A549 (cell line): ENCODE data around the gene FAM227B.
"Not testable (repeated sequence)": the region's sequence is repeated elsewhere in the genome, so short reads cannot be mapped to it uniquely, and the experiment has no call there.

Experiments used
- EP300 ChIP-seq, 2 experiments: fragments of >200 bp; sonication (Bioruptor Twin); formaldehyde crosslinking; IDR thresholded peaks; 2 replicates in 1 of 2; 3 replicates in 1 of 2; pipeline ENCODE4 v1.6.1; 2016 to 2017
- HOXA7 ChIP-seq: fragments of 250-450 bp; sonication (Bioruptor Pico); IDR thresholded peaks from 2 replicates; pipeline ENCODE4 v1.5.0; 2020; ENCODE audit warnings: mild to moderate bottlenecking, moderate library complexity
- KDM5A ChIP-seq: fragments of 200-600 bp; sonication (generic); IDR thresholded peaks from 2 replicates; pipeline ENCODE4 v1.6.1; 2016; ENCODE audit warnings: antibody characterized with exemption, mild to moderate bottlenecking
- PBX3 ChIP-seq: IDR thresholded peaks from 2 replicates; pipeline ENCODE4 v1.6.1; 2012
- POLR2A ChIP-seq: IDR thresholded peaks from 2 replicates; pipeline ENCODE4 v1.6.1; 2012; ENCODE audit warnings: mild to moderate bottlenecking, low read length
- TF ChIP-seq, protein P1 (sequence below): fragments of >200 bp; sonication (Bioruptor Twin); formaldehyde crosslinking; IDR thresholded peaks from 3 replicates; pipeline ENCODE4 v1.5.1; 2016
- TF ChIP-seq, protein P2 (sequence below): fragments of 200-600 bp; sonication (generic); IDR thresholded peaks from 2 replicates; pipeline ENCODE4 v1.6.1; 2016; ENCODE audit warnings: antibody characterized with exemption, mild to moderate bottlenecking, moderate library complexity

DNA sequence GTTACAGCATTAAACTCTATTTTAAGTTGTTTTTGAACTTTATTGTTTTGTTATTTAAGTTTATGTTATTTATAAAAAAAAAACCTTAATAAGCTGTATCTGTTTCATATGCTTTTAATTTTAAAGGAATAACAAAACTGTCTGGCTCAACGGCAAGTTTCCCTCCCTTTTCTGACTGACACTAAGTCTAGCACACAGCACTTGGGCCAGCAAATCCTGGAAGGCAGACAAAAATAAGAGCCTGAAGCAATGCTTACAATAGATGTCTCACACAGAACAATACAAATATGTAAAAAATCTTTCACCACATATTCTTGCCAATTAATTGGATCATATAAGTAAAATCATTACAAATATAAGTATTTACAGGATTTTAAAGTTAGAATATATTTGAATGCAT lies 135.2 kb downstream of the FAM227B start:
- not testable (repeated sequence) for TF ChIP-seq KDM5A; POLR2A; EP300 (IDR thresholded peaks at IDR 0.05); PBX3; HOXA7 (CRISPR knock-in tag)
- TF ChIP-seq, protein P1, sequence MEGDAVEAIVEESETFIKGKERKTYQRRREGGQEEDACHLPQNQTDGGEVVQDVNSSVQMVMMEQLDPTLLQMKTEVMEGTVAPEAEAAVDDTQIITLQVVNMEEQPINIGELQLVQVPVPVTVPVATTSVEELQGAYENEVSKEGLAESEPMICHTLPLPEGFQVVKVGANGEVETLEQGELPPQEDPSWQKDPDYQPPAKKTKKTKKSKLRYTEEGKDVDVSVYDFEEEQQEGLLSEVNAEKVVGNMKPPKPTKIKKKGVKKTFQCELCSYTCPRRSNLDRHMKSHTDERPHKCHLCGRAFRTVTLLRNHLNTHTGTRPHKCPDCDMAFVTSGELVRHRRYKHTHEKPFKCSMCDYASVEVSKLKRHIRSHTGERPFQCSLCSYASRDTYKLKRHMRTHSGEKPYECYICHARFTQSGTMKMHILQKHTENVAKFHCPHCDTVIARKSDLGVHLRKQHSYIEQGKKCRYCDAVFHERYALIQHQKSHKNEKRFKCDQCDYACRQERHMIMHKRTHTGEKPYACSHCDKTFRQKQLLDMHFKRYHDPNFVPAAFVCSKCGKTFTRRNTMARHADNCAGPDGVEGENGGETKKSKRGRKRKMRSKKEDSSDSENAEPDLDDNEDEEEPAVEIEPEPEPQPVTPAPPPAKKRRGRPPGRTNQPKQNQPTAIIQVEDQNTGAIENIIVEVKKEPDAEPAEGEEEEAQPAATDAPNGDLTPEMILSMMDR: not testable (repeated sequence)
- TF ChIP-seq, protein P2, sequence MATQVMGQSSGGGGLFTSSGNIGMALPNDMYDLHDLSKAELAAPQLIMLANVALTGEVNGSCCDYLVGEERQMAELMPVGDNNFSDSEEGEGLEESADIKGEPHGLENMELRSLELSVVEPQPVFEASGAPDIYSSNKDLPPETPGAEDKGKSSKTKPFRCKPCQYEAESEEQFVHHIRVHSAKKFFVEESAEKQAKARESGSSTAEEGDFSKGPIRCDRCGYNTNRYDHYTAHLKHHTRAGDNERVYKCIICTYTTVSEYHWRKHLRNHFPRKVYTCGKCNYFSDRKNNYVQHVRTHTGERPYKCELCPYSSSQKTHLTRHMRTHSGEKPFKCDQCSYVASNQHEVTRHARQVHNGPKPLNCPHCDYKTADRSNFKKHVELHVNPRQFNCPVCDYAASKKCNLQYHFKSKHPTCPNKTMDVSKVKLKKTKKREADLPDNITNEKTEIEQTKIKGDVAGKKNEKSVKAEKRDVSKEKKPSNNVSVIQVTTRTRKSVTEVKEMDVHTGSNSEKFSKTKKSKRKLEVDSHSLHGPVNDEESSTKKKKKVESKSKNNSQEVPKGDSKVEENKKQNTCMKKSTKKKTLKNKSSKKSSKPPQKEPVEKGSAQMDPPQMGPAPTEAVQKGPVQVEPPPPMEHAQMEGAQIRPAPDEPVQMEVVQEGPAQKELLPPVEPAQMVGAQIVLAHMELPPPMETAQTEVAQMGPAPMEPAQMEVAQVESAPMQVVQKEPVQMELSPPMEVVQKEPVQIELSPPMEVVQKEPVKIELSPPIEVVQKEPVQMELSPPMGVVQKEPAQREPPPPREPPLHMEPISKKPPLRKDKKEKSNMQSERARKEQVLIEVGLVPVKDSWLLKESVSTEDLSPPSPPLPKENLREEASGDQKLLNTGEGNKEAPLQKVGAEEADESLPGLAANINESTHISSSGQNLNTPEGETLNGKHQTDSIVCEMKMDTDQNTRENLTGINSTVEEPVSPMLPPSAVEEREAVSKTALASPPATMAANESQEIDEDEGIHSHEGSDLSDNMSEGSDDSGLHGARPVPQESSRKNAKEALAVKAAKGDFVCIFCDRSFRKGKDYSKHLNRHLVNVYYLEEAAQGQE: not testable (repeated sequence)
